Cortex of kidney (tissue), 1 donor: Measurements from ENCODE around the gene PARL.
"Not testable (repeated sequence)": the region's sequence is repeated elsewhere in the genome, so short reads cannot be mapped to it uniquely, and the experiment has no call there.

Source experiments
- DNase-seq: peaks from one replicate; lab custom pipeline; 2025; lab: John Stamatoyannopoulos, UW

Gene PARL

GRCh38 chr3:183904833-183905780 lies 20.4 kb upstream of the PARL start:
- no peak for DNase-seq

- DNase-seq, result no peak
Observed at GRCh38 chr3:183898028-183898431, 13.3 kb upstream of the PARL start.

- DNase-seq, result no peak
Observed at GRCh38 chr3:183897606-183898005, 12.9 kb upstream of the PARL start.

DNA sequence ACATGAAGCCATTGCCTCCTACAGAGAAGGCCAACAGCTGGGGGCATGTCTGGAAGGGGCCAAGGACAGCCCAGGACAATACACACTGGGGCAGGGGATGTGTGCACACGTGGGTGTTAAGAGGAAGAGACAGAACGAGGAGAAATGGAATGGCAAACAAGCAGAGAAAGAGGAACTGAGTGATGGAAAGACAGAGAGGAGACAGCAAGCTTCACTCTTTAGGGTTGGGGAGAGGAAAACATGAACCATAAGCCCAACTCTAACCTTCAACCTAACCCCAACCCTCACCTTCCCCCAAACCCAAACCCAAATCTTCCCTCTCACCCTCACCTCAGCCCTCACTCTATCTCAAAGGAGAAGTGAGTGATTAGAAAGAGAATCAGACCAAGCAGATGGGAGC lies 11.9 kb upstream of the PARL start:
- DNase-seq, result no peak

- DNase-seq, result no peak
Observed at GRCh38 chr3:183896184-183896583, 11.5 kb upstream of the PARL start.

GRCh38 chr3:183895774-183896173 lies 11.1 kb upstream of the PARL start:
- no peak for DNase-seq

- DNase-seq, result no peak
Observed at GRCh38 chr3:183895296-183895695, 10.6 kb upstream of the PARL start.

DNA sequence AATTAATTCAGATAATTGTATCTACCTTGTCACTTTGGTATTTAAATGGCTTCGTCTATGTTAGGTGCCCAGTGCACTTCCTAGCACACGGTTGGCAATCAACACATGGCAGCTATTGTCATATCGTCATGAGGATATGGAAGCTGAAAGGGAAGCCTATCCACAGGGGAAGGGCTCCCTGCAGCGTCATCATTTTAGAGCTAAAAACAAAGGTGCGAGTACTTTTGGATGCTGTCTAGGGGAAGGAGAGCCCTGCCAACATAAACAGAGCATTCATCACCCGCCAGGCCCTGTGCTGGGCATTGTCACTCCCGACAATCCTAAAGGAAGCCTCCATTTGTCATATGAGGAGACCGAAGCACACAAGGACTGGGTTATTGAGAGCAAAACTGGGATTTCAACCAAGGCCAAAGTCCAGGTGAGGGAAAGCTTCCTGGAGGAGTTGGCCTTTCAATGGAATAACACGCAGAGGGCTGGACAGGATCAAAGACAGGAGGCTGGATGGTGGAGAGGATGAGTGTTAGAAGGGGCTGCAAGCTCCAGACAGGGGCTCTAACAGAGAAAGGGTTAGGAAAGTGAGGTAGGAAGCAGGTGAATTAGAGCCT lies 8.0 kb upstream of the PARL start:
- no peak for DNase-seq

GRCh38 chr3:183885766-183886165 lies 1.1 kb upstream of the PARL start:
- DNase-seq, result no peak

- no peak for DNase-seq
Observed at GRCh38 chr3:183884097-183884426, 618 bp downstream of the PARL start.

DNA sequence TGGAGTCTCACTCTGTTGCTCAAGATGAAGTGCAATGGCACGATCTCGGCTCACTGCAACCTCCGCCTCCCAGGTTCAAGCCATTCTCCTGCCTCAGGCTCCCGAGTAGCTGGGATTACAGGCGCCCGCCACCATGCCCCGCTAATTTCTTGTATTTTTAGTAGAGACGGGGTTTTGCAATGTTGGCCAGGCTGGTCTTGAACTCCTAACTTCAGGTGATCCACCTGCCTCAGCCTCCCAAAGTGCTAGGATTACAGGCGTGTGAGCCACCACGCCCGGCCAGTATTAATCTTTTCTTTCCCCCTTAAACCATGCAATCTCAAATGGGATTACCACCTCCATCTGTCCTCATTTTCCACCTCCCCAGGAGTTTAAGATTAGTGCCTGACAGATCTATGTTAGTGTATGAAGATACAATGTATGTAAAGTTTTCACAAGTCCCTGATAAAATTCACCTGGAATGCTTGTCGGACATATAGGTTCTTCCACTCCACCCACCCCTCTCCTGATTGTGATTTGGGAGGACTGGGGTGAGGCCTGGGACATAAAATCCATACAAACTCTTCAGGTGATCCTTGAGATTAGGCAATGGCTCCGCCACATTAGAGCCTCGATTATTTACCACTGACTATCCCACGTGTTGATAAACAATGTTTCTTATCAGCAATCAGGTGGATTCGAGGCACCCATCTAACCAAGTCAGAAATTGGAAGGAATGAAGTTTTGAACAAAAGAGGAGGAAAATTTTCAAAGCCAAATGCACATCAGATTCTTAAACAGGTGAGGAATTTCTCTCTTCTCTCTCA lies 1.2 kb downstream of the PARL start:
- no peak for DNase-seq

- no peak for DNase-seq
Observed at GRCh38 chr3:183880121-183880520, 4.6 kb downstream of the PARL start.

GRCh38 chr3:183879243-183879642 lies 5.4 kb downstream of the PARL start:
- DNase-seq, result no peak

- DNase-seq, result no peak
Observed at GRCh38 chr3:183878071-183878470, 6.6 kb downstream of the PARL start.

- not testable (repeated sequence) for DNase-seq
Observed at GRCh38 chr3:183877227-183877626, 7.5 kb downstream of the PARL start.

DNA sequence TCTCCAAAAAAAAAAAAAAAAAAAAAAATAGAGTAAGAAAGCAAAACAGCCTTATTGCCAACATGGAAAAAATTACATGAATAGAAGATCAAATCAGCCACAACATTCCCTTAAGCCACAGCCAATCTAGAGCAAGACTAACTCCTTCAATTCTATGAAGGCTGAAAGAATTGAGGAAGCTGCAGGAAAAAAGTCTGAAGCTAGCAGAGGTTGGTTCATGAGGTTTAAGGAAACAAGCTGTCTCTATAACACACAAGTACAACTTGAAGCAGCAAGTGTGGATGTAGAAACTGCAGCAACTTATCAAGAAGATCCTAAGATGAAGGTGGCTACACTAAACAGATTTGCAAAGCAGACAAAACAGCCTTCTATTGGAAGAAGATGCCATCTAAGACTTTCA lies 9.3 kb downstream of the PARL start:
- no peak for DNase-seq

DNA sequence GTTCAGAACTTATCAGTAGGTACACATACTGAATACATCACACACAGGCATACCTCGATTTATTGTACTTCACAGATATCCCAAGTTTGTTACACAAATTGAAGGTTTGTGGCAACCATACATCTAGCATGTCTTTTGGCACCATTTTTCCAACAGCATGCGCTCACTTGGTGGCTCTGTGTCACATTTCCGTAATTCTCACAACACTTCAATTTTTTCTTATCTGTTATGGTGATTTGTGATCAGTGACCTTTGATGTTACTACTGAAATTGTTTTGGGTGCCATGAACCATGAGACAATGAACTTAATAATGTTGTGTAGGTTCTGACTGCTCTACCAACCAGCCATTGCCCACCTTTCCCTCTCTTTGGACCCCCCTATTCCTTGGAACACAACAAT lies 10.8 kb downstream of the PARL start:
- no peak for DNase-seq

- DNase-seq, result no peak
Observed at GRCh38 chr3:183871541-183871940, 13.1 kb downstream of the PARL start.

DNA sequence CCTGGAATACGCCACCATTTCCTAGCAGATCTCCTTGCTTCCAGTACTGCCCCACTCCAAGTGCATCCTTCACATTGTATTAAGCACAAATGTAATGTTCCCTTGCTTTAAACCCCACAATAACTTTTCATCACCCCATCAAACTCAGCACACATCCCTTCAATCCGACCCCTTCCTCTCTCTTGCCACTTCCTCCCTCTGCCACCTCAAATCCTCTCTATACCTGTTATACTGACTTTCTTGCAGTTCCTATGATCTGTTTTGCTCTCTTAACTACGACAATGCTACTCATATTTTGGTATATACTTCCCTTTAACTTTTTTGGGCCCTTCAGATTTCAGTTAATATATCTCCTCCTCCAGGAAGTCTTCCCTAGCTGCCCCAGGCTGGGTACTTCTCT lies 14.1 kb downstream of the PARL start:
- DNase-seq, result no peak

GRCh38 chr3:183868796-183869195 lies 15.9 kb downstream of the PARL start:
- no peak for DNase-seq

DNA sequence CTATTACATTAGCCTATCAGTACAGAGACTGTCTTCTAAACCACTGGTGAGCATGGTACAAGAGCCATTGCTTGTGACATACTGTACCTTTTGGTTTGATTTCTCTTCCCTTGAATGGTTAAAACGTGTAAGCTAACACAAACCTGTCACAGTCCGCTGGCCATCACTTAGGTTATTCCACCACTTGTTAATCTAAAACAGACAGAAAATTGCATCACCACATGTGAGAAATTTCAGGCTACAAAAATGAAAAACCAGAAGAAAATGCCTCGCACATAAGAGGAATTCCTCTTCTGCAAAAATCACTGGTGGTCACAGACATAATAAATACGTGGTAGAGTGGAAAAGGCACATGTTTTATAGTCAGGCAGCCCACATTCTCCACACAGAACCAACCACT lies 22.1 kb downstream of the PARL start:
- no peak for DNase-seq

- no peak for DNase-seq
Observed at GRCh38 chr3:183857863-183858262, 26.8 kb downstream of the PARL start.
